Esophagus muscularis mucosa (tissue), 4 donors: ENCODE results near the gene FAM43B.

Experiments used
- EP300 ChIP-seq: sonication (generic); formaldehyde crosslinking; IDR thresholded peaks from one replicate; pipeline ENCODE4 v1.6.1; 2017; ENCODE audit warnings: antibody characterized with exemption
- POLR2A ChIP-seq: fragments of 450-650 bp; IDR thresholded peaks from one replicate; pipeline ENCODE4 v1.6.1; 2017; ENCODE audit warnings: antibody characterized with exemption, moderate library complexity, mild to moderate bottlenecking, low read depth
- POLR2AphosphoS5 ChIP-seq, 2 donors: sonication (generic); formaldehyde crosslinking; IDR thresholded peaks; one replicate each; pipeline ENCODE4 v1.6.1; 2017; ENCODE audit warnings: antibody characterized with exemption in 2 of 2
- TF ChIP-seq, protein P1 (sequence below), 3 experiments: fragments of 200-600 bp in 2 of 3; fragments of 450-650 bp in 1 of 3; sonication (generic) in 2 of 3; IDR thresholded peaks; one replicate each; pipeline ENCODE4 v1.5.1; 2017 to 2019; ENCODE audit warnings: antibody characterized with exemption in 3 of 3, mild to moderate bottlenecking in 2 of 3, moderate library complexity in 1 of 3

GRCh38 chr1:20587661-20588053, 35.3 kb downstream of the FAM43B start:
- TF ChIP-seq, protein P1, sequence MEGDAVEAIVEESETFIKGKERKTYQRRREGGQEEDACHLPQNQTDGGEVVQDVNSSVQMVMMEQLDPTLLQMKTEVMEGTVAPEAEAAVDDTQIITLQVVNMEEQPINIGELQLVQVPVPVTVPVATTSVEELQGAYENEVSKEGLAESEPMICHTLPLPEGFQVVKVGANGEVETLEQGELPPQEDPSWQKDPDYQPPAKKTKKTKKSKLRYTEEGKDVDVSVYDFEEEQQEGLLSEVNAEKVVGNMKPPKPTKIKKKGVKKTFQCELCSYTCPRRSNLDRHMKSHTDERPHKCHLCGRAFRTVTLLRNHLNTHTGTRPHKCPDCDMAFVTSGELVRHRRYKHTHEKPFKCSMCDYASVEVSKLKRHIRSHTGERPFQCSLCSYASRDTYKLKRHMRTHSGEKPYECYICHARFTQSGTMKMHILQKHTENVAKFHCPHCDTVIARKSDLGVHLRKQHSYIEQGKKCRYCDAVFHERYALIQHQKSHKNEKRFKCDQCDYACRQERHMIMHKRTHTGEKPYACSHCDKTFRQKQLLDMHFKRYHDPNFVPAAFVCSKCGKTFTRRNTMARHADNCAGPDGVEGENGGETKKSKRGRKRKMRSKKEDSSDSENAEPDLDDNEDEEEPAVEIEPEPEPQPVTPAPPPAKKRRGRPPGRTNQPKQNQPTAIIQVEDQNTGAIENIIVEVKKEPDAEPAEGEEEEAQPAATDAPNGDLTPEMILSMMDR (IDR thresholded peaks at IDR 0.05), result no peak
- TF ChIP-seq POLR2AphosphoS5 (IDR thresholded peaks at IDR 0.05), result no peak
- no peak for TF ChIP-seq POLR2A
- no peak for TF ChIP-seq EP300
